Lower lobe of right lung (tissue), 2 donors: ENCODE measurements around the gene SH3RF3. TPM values are rescaled to one million over a fixed set of nuclear protein-coding genes. Genes with fewer than 3 reads are reported as not detected.
"Not testable (repeated sequence)": the region's sequence is repeated elsewhere in the genome, so short reads cannot be mapped to it uniquely, and the experiment has no call there.

Experiments
- ATAC-seq, 2 donors: fragments of 200-7000 bp; cut with Tn5 transposase; one replicate each; pipeline ENCODE4 v1.9.1; 2020 to 2022; ENCODE audit warnings: mild to moderate bottlenecking in 2 of 2, moderate library complexity in 2 of 2
- DNase-seq: peaks from one replicate; pipeline ENCODE4 v3.0.0-alpha.2; 2020
- H3K27ac ChIP-seq: fragments of 200-600 bp; one replicate; pipeline ENCODE4 v1.8.0; 2022
- H3K27me3 ChIP-seq: fragments of 200-600 bp; one replicate; pipeline ENCODE4 v1.8.0; 2022; ENCODE audit warnings: low read depth
- H3K36me3 ChIP-seq: fragments of 200-600 bp; one replicate; pipeline ENCODE4 v1.8.0; 2022; ENCODE audit warnings: mild to moderate bottlenecking
- H3K4me1 ChIP-seq: fragments of 200-600 bp; one replicate; pipeline ENCODE4 v1.8.0; 2022
- H3K4me3 ChIP-seq: fragments of 200-600 bp; one replicate; pipeline ENCODE4 v1.8.0; 2022; ENCODE audit warnings: mild to moderate bottlenecking
- H3K9me3 ChIP-seq: fragments of 200-600 bp; one replicate; pipeline ENCODE4 v1.8.0; 2022
- intact Hi-C: fragments of 100-400 bp; cut with DNase I; formaldehyde crosslinking; loops from one replicate; pipeline ENCODE4 v1.11.0; 2022
- total RNA-seq: library from RNA; stranded (reverse); fragmentation: NEBNext Ultra II Directional; extraction: Animal tissue kit (Norgen Biotek cat#: 25700); gene quantifications from one replicate; pipeline ENCODE4 v1.2.1, GENCODE V29; 2021
- TF ChIP-seq, protein P1 (sequence below): fragments of 200-600 bp; IDR thresholded peaks from one replicate; pipeline ENCODE4 v1.8.0; 2022; ENCODE audit warnings: antibody characterized with exemption, mild to moderate bottlenecking
- donor health status: DM: no; HTN: yes; CAD: no; lungs with severe emphysema.

SH3RF3 gene
- total RNA-seq, 1 donor from 2014 or later, result 5.7 TPM

DNA sequence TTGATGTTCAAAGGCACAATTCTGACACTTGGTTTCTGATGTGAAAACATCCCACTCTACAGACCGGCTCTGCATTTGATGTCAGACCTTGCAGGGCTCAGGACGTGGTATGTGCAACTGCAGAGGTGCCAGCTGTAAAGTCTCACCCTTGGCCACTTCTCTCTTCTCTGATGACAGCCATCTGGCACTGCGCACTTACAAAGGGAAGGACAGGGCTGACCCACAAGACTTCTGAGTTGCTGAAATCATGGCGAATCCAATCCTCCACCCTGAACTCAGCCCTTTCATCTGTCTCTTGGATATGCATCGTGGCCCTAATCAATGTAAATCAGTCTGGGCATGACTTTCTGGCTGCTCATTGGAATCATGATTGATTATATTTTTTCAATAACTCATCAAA lies 402.2 kb downstream of the SH3RF3 start:
- Histone ChIP-seq H3K27me3 (no peaks in the 10 kb centered on the region), H3K4me1 (peaks cover 18% of the 10 kb centered on the region), H3K36me3 (no peaks in the 10 kb centered on the region), H3K27ac (no peak overlapping the region), H3K4me3 (no peak overlapping the region), H3K9me3 (no peaks in the 10 kb centered on the region)
- ATAC-seq (no peak), DNase-seq (no peak)
- intact Hi-C loops, result no loop called here
- TF ChIP-seq, protein P1, sequence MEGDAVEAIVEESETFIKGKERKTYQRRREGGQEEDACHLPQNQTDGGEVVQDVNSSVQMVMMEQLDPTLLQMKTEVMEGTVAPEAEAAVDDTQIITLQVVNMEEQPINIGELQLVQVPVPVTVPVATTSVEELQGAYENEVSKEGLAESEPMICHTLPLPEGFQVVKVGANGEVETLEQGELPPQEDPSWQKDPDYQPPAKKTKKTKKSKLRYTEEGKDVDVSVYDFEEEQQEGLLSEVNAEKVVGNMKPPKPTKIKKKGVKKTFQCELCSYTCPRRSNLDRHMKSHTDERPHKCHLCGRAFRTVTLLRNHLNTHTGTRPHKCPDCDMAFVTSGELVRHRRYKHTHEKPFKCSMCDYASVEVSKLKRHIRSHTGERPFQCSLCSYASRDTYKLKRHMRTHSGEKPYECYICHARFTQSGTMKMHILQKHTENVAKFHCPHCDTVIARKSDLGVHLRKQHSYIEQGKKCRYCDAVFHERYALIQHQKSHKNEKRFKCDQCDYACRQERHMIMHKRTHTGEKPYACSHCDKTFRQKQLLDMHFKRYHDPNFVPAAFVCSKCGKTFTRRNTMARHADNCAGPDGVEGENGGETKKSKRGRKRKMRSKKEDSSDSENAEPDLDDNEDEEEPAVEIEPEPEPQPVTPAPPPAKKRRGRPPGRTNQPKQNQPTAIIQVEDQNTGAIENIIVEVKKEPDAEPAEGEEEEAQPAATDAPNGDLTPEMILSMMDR, result no peak

DNA sequence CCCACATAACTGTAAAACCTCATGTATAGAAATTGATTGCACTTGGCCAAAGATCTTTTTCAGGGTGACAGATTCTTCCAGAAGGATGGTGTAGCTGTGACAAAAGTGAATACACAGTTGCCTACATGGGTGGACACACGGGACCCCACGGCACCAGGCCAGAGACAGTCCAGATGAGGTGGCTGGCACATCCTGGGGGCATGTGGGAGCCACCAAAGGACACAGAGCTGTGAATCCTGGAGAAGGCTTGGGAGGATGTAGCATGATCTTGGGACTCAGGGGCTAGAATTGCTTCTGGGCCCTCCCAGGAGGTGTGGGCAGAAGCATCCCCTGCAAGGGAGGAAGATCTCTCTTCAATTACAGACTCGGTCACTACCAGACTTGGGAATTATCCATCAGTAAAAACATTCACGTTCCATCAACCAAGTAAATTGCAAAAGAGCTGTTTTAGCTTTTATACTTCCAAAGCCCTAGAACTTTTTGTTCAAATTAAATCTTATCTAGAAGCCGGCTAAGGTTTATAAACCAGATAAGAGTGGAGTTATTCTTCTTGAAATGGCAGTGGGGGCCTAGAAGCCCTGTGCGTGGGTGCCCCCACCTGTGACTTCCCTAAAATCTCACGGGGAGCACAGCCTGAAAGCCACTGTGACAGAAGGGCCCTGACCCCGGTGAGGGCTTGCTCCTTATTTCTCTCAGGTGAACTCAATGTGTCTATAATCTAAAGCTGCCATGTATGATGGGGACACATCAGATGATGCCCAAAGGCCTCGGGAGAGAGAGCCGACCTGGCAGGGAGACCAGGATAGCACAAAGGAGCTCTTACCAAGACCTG lies 403.1 kb downstream of the SH3RF3 start:
- intact Hi-C loops, result no loop called here
- no peak for ATAC-seq
- no peak overlapping the region for H3K4me3 ChIP-seq
- no peak overlapping the region for H3K27ac ChIP-seq
- H3K9me3 ChIP-seq, result no peaks in the 10 kb centered on the region
- H3K36me3 ChIP-seq, result no peaks in the 10 kb centered on the region
- TF ChIP-seq, protein P1, result no peak
- DNase-seq, result no peak
- H3K27me3 ChIP-seq, result no peaks in the 10 kb centered on the region
- peaks cover 18% of the 10 kb centered on the region for H3K4me1 ChIP-seq

DNA sequence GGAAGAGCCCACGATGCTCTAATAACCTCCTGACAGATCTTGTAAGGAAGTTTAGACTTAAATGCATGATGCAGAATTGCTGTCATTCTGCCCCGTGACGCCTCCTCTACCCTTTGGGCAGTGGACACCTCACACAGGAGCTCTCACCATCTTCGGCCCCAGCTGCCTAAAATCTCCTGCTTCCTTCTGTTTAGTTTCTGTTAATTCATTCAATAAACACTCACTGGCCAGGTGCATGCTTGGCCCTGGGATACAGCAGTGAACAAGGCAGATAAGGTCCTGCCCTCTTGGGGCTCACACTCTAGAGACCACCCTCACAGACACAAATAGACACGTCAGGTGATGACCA lies 403.7 kb downstream of the SH3RF3 start:
- ATAC-seq (no peak), DNase-seq (no peak)
- TF ChIP-seq, protein P1, result no peak
- no peaks in the 10 kb centered on the region for H3K9me3 ChIP-seq
- H3K36me3 ChIP-seq, result no peaks in the 10 kb centered on the region
- H3K4me3 ChIP-seq, result no peak overlapping the region
- intact Hi-C loops, result no loop called here
- peaks cover 18% of the 10 kb centered on the region for H3K4me1 ChIP-seq
- no peaks in the 10 kb centered on the region for H3K27me3 ChIP-seq
- H3K27ac ChIP-seq, result no peak overlapping the region

DNA sequence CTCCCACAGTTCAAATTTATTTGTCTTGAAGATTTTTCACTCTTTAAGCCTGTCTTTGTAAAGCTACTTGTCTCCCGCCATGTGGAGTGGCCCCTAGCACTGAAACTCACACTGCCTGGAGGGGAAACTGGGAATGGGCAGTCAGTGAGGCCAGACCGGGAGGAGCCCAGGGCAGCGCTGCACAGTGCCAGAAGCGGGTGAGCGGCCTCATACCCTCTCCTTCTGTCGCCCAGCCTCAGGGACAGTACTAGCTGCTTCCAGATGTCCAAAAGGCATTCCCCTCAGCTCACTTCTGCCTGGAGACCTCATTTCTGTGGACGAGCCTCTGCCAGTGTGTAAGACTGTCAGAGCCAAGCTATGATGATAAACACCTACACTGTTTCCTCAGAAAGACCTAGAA lies 404.8 kb downstream of the SH3RF3 start:
- TF ChIP-seq, protein P1, result no peak
- no peak overlapping the region for H3K4me3 ChIP-seq
- ATAC-seq, result no peak
- H3K27me3 ChIP-seq, result no peaks in the 10 kb centered on the region
- no peak for DNase-seq
- no peaks in the 10 kb centered on the region for H3K9me3 ChIP-seq
- peaks cover 18% of the 10 kb centered on the region for H3K4me1 ChIP-seq
- intact Hi-C loops, result no loop called here
- H3K27ac ChIP-seq, result no peak overlapping the region
- no peaks in the 10 kb centered on the region for H3K36me3 ChIP-seq

DNA sequence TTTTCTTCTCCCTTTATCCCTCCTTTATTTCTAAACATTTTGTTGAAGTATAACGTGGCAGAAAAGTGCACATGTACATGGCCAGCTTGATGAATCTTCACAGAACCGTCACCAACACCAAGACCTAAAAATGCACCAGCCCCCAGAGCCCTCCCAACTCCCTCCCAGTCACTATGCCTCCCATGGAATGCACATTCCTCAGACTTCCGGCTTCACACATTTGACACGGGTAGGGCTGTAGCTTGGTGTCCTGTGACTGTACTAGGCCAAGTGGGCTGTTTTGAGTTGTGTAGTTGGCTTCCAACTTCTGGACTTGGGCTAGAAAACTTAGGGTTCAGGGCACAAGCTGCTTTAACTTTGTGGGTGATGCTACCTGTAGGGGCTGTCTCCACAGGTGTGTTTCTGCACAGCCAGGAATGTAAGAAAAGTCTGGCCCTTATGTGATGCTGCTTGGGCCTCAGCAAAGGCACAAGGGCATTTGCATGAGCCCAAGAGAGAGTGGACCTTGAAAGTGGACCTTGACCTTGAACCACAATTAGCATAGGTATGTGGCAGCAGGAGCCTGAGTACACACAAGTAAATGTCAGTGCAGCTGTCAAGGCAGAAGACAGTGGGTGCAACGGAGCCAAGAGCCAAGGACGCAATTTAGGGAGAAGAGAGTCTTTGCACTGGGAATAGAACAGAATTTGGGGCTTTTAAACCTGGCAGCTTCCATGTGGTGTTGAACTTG lies 406.4 kb downstream of the SH3RF3 start:
- ATAC-seq (no peak), DNase-seq (no peak)
- no peaks in the 10 kb centered on the region for H3K36me3 ChIP-seq
- peaks cover 7% of the 10 kb centered on the region for H3K4me1 ChIP-seq
- intact Hi-C loops, result no loop called here
- TF ChIP-seq, protein P1, result no peak
- no peak overlapping the region for H3K27ac ChIP-seq
- H3K4me3 ChIP-seq, result no peak overlapping the region
- no peaks in the 10 kb centered on the region for H3K27me3 ChIP-seq
- H3K9me3 ChIP-seq, result no peaks in the 10 kb centered on the region

DNA sequence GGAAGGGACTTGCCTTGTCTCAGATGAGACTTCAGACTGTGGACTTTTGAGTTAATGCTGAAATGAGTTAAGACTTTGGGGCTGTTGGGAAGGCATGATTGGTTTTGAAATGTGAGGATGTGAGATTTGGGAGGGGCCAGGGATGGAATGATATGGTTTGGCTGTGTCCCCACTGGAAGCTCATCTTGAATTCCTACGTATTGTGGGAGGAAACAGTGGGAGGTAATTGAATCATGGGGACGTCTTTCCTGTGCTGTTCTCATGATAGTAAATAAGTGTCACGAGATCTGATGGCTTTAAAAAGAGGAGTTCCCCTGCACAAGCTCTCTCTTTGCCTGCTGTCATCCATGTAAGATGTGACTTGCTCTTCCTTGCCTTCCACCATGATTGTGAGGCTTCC lies 407.6 kb downstream of the SH3RF3 start:
- H3K27me3 ChIP-seq, H3K9me3 ChIP-seq, H3K4me3 ChIP-seq, H3K4me1 ChIP-seq, H3K27ac ChIP-seq, ATAC-seq, DNase-seq, intact Hi-C loops, H3K36me3 ChIP-seq: not testable (repeated sequence)
